Measurements from ENCODE around the gene SOCS3.
"Not testable (repeated sequence)": the region's sequence is repeated elsewhere in the genome, so short reads cannot be mapped to it uniquely, and the experiment has no call there.

Gene SOCS3

DNA sequence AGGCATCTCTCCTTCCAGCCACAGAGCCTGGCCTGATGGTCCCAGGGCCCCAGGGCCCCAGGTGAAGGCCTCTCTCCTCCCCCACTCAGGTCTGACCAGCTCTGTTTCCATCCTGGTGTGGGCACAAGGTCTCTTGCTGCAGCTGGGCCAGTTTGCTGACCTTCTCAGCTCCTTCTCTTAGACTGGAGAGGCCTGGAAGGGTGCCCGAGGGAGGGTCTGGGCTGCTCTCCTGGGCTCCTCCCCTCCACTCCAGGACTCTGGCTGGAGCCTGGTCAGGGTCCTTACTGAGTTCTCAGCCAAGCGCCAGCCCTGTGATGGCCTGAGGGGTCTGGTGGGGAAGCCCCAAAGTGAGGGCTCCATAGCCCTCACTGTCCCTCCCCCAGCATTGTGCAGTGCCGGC, 12.4 kb downstream of the SOCS3 start:
- DNase-seq: no peak

DNA sequence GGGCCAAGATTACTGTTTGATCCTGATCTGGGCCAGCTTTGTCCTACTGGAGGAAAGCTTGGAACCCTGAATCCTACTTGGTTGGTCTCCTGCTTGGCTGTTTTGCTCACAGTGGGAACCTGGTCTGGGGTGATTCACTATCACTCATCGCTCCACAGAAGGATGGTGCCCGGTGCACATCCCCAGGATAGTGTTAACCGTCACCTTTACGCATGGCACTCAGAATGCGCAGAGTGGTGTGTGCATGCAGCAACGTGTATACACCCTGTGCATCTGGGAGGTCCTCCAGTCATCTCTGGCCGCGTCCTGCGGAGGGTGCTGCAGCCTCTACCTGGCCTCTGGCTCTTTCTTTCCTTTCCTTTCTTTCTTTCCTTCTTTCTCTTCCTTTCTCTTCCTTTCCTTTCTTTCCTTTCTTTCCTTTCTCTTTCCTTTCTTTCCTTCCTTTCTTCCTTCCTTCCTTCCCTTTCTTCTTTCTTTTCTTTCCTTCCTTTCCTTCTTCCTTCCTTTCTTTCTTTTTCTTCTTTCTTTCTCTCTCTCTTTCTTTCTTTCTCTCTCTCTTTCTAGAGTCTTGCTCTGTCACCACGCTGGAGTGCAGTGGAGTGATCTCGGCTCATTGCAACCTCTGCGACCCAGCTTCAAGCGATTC, 13.1 kb downstream of the SOCS3 start:
- no peak for DNase-seq

DNA sequence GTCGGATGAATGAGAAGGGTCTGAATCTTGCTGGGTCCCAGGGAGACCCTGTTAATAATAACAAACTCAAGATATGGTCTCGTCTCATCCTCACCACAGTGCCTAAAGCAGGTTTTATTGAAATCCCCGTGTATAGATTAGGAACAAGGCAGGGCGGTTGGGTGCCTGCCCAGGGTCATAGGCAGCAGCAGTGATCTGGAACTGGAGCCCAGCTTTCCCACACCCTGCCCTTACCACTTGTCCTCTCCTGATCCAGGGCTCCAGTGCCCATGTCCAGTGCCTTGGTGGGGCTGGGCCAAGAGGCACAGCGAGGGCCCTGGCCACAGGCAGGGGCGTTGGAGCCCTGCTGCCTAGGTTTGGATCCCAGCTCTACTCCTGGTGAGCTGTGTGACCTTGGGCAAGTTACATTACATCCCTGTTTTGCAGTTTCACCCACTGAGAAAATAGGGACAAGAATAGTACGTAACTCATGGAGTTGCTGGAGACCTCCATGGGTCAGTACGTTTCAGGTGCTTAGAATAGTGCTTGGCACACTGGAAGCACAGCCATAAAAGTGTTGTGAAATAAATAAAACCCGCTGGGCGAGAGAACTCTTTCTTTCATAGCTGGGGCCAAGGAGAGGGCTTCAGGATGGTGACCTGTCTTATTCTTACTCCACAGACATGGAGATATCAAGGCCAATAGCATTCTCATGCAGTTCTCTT, 13.9 kb downstream of the SOCS3 start:
- no peak for DNase-seq

DNA sequence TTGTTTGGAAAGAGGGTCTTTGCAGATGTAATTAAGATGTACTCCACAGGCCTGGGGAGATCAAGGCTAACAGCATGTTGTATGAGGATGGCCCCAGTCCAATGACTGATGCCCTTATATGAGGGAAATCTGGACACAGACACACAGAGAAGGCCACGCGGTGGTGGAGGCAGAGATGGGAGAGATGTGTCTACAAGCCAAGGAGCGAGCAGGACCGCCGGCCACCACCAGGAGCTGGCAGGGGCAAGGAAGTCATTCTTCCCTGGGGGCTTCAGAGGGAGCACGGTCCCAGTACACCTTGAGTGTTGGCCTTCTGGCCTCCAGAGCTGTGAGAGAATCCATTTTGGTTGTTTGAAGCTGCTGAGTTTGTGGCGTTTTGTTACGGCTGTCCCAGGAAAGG, 14.7 kb downstream of the SOCS3 start:
- no peak for DNase-seq

DNA sequence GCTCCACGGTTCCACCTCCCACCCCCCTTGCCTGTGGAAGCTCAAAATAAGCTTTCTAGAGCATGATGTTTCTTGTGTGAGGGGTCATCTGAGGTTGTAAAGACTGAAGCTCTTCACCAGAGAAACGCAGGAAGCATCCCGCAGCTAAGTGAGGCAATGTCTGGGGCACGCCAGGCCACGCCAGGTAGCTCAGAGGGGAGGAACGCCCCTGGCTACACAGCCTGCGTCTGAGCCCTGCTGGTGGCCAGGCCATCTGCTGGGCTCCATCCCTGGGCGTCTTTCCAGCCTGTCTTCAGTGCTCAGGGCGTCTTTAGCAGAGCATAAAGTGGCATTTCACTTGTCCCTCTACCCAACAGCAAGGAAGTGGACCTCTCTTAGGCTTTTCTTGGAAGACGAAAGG, 15.2 kb downstream of the SOCS3 start:
- DNase-seq: no peak

DNA sequence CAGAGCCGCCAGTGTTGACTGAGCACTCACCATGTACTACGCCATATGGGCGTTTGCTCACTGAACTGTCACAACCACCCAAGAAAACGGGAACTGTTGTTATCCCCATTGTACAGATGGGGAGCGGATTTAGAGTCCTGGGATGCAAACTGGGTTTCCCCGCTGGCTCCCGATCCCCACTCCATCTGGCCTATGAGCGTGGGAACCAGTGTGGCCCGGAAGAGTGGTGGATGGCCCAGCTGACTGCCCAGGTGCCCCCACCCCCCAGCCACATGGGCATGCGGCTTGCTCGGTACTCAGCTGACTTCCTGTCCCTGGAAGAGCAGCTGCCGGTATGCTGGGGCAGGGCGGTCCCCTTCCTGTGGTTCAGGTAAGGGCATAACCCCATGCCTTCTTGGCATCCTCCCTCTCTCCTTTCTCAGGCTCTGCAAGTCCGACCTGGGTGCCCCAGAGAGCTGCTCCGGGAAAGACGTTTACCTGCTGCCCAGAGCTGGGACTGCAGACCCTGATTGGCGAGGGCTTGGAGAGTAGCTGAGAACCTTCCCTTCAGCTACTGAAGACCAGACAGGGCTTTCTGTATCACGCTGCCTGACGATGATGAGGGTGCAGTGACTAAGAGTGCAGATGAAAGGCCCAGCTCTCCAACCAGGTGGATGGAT, 16.2 kb downstream of the SOCS3 start:
- no peak for DNase-seq

DNA sequence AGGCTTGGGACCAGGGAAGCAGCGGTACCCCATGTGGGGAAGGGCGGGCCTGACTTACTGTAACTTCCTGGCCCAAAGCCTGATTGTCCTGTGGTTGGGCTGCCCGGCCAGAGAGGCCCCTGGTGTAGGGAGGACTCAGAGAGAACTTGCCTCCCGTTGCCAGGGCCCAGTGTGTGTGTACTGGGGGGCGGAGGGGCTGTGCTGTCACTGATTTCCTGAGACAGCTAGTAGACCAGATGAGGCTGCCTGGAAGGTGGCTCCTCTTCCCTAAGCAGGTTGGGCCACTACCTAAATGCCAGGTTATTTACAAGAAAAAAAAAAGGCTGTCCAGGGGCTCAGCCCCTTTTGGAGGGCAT, 16.7 kb downstream of the SOCS3 start:
- DNase-seq: no peak

DNA sequence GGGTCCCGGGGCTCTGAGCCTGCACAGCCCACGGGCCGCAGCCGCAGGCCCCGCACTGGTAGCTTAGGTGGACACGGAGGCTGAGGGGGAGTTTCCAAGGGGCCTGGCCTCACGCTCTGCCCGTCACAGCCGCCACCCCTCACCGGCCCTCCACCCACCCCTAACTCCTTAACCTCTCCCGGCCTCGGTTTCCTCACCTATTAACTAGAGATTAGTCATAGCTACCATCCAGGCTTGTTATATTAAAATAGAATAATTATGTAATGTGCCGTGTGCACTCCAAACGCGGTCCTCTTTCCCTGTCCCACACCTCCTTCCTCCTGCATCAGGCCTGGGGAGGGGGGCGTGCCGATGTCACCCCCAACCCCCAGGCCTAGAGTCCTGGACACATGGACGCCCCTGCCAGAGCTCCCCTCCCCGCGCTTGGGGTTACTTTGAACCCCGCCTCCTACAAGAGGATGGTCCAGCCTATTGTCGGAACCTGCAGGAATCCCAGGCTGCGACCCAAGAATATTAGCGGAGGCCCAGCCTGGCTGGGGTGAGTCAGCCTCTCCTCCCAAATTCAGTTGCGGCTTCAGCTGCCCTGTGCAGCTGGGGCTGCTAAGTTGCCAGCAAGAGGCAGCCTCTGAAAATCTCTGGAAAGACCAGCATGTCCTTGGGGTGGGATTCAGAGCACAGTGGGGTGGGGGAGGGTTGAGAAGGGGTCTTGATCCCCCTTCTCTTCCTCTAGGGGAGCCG, 17.3 kb downstream of the SOCS3 start:
- DNase-seq: no peak

DNA sequence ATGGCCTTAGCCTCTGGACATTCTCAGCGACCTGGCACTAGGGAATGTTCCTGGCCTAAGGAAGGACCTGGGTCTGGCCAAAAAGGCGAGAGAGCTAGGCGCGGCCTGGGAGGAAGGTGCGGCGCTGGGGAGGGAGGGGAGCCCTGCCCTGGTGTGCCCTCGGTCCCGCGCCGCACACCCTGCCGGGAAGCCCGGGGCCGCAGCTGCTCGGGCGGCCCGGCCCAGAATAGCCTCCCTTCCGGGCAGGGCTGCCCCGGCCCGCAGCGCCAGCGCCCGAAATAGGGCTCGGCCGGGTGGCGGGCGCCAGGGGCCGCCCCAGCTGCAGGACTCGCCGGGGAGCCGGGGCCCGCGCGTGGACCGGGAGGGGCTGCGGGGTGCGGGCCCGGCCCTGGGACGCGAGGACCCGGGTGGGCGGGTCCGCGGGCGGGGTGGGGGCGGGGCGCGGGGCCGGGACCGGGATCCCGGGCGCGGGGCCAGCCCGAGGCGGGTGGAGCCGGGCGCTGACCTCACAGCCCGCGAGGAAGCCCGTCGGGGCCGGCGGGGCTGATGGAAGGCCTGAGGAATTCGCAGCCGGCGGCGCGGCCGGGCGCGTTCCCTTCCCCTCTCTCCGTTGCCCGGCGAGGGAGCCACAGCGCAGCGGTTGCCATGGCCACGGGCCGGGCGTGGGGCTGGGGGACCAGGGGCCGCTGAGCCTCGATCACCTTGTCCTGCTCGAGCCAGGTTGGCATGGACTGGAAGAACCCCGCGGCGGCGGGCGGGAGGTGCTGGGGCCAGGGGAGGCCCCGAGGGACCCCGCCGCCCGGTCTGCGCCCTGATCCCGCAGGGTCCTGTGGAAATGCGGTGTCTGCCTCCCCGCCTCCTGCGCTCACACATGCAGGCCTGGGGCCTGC, 18.1 kb downstream of the SOCS3 start:
- DNase-seq: no peak

DNA sequence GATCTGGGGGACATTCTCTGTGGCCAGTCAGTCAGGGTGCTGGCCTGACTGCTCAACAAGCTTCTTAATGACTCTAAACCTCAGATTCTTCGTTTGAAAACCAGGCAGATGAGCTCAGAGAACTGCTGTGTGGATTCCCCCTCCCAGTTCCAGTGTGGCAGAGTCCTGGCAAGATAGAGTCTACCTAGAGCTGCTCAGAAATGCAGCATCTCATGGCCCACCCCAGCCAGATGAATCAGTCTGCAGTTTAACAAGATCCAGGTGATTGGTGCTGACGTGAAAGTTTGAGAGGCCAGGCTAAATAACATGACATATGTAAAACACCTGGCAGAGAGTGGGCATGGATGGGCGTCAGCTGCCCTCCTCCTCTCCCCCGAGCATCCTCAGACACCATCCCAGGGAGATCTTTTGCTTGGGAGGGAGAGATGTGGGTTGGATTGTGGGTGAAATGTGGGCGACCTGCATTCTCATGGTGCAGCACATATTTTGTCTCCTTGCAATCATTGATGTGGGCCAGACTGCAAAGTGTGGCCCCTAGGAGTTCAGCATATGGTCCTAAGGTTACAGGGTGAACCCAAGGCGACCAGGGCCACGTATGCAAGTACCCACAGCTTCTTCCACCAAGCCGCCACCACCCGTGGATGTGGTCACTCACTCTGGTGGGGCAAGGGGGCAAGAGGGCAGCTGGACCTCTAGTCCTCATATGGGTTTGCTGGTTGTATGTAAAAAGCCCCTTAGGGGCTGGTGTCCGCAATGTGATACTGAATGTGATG, 19.5 kb downstream of the SOCS3 start:
- DNase-seq: no peak

DNA sequence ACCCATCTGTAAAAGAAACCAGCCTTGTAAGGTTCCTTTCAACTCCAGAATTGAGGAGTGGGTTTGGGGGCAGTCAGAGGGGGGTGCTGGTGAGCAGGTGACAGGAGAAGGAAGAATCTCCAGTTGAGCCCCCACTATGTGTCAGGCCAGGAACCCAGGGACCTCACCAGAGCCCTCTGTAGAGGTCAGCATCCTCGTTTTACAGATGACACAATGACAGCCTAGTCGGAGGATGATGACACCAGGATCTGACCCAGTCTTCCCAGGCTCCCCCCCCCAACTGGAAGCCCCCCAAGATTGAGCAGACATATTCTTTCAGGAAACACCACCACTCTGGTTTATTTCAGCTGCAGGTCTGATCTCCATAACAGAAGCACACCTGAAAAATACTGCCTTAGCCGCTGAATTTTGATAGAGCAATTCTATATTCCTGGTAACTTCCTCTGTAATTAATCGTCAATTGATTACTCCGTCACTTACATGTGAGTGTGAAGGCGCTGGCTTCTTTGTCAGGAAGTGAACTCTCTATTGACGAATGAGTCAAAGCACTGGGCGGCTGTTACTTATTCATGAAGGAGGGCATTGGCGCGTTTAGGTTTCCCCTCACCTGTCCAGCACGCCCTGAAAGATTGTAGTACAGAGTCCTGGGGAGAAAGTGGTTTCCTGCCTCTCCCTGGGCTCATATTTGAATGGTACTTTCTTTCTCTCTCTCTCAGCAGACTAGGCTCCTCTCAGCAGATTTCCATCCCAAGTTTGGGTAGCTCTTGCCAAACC, 21.2 kb downstream of the SOCS3 start:
- no peak for DNase-seq

DNA sequence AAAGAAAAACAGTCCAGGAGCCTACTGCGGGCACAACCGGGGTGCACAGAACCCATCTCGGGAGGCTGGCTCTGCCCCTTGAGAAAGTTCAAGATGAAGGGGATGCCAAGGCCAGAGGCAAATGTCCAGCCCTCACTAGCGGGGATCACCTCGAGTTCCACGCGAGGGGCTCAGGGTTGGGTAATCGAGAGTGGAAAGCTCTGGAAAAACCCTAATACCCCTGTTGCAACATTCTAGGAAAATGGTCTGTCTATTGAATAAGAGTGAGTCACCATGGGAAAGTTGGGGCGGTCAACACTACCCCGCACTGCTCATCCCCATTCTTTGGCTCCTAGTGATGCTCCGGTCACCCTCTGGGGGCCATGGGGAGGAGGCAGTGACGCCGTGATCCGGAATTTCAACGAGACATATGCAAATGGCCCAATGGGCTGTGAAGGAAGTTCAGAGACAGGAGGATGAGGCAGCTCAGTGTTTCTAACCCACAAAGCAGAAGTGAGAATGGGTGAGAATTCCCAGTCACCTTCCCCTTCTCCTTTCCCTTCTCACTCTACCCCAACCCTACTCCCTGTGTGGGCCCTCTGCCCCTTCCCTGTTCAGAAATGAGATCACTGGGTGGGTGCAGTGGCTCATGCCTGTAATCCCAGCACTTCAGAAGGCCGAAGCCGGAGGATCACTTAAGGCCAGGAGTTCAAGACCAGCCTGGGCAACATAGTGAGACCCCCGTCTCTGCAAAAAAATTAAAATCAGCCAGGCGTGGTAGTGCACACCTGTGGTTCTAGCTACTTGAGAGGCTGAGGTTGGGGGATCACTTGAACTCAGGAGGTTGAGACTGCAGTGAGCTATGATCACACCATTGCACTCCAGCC, 22.4 kb downstream of the SOCS3 start:
- DNase-seq: no peak

DNA sequence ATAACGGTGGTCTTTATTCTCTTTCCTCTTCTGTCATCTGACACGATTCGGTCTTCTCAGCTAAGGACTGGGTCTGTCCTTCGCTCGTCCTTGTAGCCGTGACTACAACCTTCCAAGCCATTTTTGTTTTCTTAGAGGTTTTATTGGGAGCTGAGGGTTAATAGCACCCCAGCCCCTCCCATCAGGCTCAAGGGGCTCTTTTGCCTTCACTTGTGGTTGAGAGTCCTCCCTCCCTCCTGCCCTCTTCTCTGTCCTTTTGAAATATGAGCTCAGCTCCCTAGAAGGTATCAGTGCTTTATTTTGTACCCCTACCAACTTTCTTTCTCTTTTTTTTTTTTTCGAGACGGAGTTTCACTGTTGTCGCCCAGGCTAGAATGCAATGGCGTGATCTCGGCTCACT, 24.7 kb downstream of the SOCS3 start:
- DNase-seq: no peak

DNA sequence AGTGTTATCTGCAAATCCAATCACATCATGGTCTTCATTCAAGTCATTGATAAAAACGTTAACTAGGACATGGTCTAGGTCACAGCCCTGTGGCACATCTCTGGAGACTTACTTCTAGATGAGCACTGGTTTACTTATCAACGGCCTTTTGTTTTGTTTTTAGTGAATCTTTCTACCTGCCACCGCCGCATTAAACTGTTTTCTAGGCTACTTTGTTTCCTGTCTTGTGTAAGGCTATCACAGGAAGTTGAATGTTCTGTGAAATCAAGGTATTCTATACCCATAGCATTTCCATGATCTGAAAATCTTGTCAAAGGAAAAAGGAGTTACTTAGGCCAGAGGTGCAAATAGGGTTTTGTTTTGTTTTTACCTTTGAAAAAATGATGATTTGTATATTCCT, 26.9 kb downstream of the SOCS3 start:
- no peak for DNase-seq

DNA sequence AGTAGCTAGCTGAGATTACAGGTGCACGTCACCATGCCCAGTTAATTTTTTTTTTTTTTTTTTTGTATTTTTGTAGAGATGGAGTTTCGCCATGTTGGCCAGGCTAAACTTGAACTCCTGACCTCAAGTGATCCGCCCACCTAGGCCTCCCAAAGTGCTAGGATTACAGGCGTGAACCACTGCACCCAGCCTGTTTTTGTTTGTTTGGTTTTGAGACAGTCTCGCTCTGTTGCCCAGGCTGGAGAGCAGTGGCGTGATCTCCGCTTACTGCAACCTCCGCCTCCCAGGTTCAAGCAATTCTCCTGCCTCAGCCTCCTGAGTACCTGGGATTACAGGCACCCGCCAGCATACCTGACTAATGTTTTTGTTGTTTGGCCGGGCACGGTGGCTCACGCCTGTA, 28.5 kb downstream of the SOCS3 start:
- DNase-seq: not testable (repeated sequence)

DNA sequence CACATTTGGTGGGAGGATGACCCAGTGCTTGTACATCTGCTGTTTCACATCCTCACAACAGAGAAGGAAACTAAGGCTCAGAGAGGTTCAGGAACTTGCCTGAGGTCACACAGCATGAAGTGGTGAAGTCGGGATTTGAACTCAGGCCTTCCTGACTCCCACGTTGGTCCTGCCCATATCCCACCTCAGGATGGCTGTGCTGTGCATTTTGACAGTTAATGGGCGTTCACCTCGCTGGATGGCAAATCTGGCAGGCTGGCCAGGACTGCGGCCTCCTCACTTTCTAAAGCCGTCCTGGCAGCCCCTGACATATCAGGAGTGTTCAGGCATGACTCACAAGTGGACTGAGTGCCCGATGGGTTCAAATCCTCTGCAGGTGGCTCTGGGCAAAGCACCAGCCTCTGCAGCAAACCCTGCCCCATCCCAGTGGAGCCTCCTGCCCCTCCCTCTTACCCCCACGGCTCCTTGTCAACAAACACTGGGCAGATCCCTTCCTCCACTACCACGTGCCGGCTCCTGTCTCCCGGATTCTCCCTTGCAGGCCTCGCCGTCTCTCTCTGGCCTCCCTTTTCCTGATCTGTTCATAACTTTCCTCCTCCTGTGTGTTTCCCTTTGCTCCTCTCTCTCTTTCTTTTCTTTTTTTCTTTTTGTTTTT, 29.2 kb downstream of the SOCS3 start:
- DNase-seq: no peak

DNA sequence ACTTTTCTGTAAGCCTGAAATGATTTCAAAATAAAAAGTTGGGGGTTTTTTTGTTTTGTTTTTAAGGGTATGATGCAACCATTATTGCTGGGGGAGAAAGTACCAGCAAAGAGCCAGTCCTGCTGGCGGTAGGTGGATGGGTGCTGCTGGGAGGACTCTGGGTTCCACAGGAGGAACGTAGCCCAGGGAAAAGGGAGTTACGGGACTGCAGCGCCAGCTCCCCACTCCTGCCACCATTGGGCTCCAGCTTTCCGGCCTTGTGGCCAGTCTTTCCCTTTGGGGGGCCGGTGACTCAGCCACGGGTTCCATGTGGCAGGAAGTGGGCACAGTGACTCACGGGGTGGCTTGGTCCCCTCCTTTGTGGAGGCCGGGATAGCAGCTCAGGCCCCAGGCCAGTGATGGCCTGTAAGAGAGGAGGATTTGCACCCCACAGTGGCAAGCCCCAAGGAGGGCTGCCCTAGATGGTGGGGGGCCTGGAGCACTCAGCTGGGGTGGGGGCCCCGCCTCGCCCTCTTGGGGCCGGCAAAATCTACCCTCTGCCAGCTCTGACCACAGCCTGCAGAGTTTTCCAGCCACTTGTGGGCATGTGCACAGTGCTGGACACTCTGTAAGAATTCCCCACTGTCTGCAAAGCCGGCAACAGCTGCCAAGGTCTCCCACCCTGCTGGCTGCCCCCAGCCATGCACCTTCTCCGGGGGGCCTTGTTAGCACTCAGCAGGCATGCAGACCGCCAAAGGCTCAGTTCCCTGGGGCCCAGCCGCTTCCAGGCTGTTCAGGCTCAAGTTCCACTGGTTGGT, 30.4 kb downstream of the SOCS3 start:
- no peak for DNase-seq

DNA sequence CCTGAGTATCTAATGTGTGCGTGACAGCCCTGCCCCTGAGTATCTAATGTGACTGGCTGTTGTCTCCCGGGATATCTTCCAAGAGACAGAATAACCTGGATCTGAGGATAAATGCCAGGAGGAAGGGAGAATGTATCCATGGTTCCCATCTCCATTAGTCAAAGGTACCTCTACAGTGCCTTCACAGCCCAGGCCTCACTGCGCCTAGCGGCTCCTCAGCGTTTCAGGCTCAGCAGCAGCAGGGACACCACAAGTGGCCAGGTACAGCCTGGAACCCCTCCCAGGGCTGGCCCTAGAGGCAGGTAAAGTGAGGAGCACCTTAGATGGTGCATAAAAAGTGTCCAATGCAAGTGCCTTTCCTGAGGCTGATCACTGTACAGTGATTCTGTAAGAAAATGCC, 32.0 kb downstream of the SOCS3 start:
- no peak for DNase-seq

All from NCI-H2227 treated with DMSO at 0.1 percent for 48 hours (cell line).